Fibroblast of skin of right biceps (primary cell): ENCODE results near the gene MAPT.

Experiments
- DNase-seq: peaks from one replicate; pipeline ENCODE4 v3.0.0-alpha.2; 2013

MAPT gene

GRCh38 chr17:46064460-46064859, 170.1 kb downstream of the MAPT start:
- no peak for DNase-seq

DNA sequence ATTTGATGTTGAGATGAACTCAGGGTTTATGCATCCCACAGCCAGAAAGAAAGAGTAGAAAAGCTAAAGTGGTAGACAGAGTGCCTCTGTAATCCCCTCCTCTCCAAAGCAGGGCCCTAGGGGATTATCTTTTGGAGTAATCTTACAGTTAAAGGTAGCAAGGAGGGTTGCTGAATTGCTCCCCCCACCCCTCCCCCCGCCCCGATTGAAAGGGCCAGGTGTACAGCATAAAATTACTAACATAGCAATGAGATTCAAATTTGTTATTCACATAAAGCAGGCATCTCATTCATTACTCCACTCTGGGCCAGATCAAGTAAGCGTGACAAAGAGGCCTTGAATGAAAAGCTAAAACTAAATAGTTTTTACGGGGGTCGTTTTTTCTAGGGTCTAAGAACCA, 177.4 kb downstream of the MAPT start:
- no peak for DNase-seq

DNA sequence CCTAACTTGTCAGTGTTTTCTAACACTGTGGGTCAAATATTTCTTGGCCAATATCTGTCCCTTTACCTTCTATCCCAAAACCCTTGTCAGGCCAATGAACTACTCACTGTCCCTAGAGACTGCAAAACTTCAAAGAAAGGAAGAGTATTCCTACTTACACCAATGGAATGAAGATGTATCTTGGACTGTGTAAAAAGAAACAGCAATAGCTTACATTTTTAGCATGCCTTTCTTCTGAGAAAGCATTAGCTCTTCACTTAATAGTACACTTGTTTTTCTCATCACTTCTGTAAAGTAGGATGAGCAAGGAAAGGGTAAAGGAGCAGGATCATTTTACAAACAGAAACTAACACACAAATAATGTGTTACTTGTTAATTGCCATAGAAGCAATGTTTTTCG, 178.6 kb downstream of the MAPT start:
- DNase-seq: peak; percentile 76

GRCh38 chr17:46074540-46074939, 180.2 kb downstream of the MAPT start:
- no peak for DNase-seq
